RWPE1 (cell line): Measurements from ENCODE around the gene RGL2.
A peak's percentile ranks its signal among the peaks of the same experiment; 100 is the strongest.

Experiments
- CTCF ChIA-PET: fragments of 350-600 bp; sonication (Branson Sonifier 250); formaldehyde crosslinking; extraction: SDS; loops from one replicate; lab custom pipeline; 2021; lab: Yijun Ruan, JAX
- POLR2A ChIA-PET: fragments of 400-600 bp; formaldehyde crosslinking; extraction: SDS; loops from one replicate; lab custom pipeline; 2020; ENCODE audit warnings: antibody characterized with exemption; ENCODE audit not compliant: low non-redundant PET; lab: Yijun Ruan, JAX
- DNase-seq: peaks from one replicate; pipeline ENCODE4 v3.0.0; 2012; ENCODE audit warnings: low spot score
- H3K27ac ChIP-seq: fragments of 450-650 bp; 2 replicates; pipeline ENCODE4 v1.5.1; 2017
- TF ChIP-seq, protein P1 (sequence below): fragments of 450-650 bp; conservative IDR thresholded peaks from 2 replicates; pipeline ENCODE4 v1.5.1; 2017; ENCODE audit warnings: low read depth, mild to moderate bottlenecking

Gene RGL2

GRCh38 chr6:33324125-33324524, 25.4 kb upstream of the RGL2 start:
- CTCF ChIA-PET = no interaction called here
- H3K27ac ChIP-seq = peak overlapping the region; percentile 95
- TF ChIP-seq, protein P1, sequence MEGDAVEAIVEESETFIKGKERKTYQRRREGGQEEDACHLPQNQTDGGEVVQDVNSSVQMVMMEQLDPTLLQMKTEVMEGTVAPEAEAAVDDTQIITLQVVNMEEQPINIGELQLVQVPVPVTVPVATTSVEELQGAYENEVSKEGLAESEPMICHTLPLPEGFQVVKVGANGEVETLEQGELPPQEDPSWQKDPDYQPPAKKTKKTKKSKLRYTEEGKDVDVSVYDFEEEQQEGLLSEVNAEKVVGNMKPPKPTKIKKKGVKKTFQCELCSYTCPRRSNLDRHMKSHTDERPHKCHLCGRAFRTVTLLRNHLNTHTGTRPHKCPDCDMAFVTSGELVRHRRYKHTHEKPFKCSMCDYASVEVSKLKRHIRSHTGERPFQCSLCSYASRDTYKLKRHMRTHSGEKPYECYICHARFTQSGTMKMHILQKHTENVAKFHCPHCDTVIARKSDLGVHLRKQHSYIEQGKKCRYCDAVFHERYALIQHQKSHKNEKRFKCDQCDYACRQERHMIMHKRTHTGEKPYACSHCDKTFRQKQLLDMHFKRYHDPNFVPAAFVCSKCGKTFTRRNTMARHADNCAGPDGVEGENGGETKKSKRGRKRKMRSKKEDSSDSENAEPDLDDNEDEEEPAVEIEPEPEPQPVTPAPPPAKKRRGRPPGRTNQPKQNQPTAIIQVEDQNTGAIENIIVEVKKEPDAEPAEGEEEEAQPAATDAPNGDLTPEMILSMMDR = no peak
- DNase-seq = no peak
- POLR2A ChIA-PET = no interaction called here

DNA sequence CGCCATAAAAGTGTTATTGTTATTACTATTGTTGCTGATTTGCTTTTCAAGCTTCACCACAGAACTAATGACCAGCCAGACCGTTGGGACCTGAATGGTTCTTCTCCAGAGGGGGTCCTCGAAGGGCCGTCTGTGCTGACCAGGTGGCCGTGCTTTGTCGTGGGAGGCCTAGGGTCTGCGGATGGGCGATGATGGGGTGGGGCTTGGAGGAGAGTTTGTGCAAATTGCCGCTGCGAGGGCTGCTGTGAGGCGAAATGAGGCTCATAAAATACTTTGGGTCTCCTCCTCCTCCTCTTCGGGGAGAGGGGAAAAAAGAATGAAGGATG, 24.8 kb upstream of the RGL2 start:
- peak overlapping the region; percentile 95 for H3K27ac ChIP-seq
- TF ChIP-seq, protein P1 = no peak
- POLR2A ChIA-PET = interaction anchor here (0.7 kb wide), 1 partner anchor 52 kb away, joined by 3 read pairs; the partner anchor contains the start of genes RPS18 and VPS52

GRCh38 chr6:33321227-33321626, 22.5 kb upstream of the RGL2 start:
- TF ChIP-seq, protein P1 = no peak
- no peak for DNase-seq
- POLR2A ChIA-PET = no interaction called here
- peak overlapping the region; percentile 95 for H3K27ac ChIP-seq
- CTCF ChIA-PET = interaction anchor here (0.6 kb wide), 1 partner anchor 33 kb away, joined by 3 read pairs; no protein-coding TSS in a partner anchor

More for the DNA sequence above, 24.8 kb upstream of the RGL2 start:
- CTCF ChIA-PET = no interaction called here
- DNase-seq = no peak

- POLR2A ChIA-PET = no interaction called here
- CTCF ChIA-PET = interaction anchor here (0.6 kb wide), 4 partner anchors 22 to 1854 kb away, joined by 3 read pairs; partner anchors contain the start of gene RGL2
- H3K27ac ChIP-seq = peak overlapping the region; percentile 95
- TF ChIP-seq, protein P1 = no peak
- DNase-seq = peak; percentile 60
Observed at GRCh38 chr6:33320315-33321181, 21.8 kb upstream of the RGL2 start.

- TF ChIP-seq, protein P1 = no peak
- ChIA-PET POLR2A (no interaction called here), CTCF (interaction anchor here (0.6 to 0.7 kb wide), 3 partner anchors 21 to 1855 kb away, joined by 3 to 4 read pairs (median 3); partner anchors contain the start of gene RGL2)
- no peak for DNase-seq
- H3K27ac ChIP-seq = peak overlapping the region; percentile 95
Observed at GRCh38 chr6:33319939-33320314, 21.2 kb upstream of the RGL2 start.

GRCh38 chr6:33318426-33319073, 19.8 kb upstream of the RGL2 start:
- ChIA-PET POLR2A (interaction anchor here (0.6 kb wide), 1 partner anchor 99 kb away, joined by 7 read pairs; the partner anchor contains the start of gene CUTA), CTCF (interaction anchor here (0.6 to 0.7 kb wide), 2 partner anchors 96 to 172 kb away, joined by 4 to 5 read pairs; no protein-coding TSS in a partner anchor)
- peak overlapping the region; percentile 95 for H3K27ac ChIP-seq
- TF ChIP-seq, protein P1 = no peak
- DNase-seq = no peak
